HG03196 (cell line): ENCODE measurements around the gene CAMK1.
"Not testable (repeated sequence)": the region's sequence is repeated elsewhere in the genome, so short reads cannot be mapped to it uniquely, and the experiment has no call there.

Experiments
- ATAC-seq: cut with Tn5 transposase; IDR thresholded peaks from one replicate; pipeline ENCODE4 v1.9.1; 2021; ENCODE audit not compliant: unreplicated experiment

The CAMK1 gene

DNA sequence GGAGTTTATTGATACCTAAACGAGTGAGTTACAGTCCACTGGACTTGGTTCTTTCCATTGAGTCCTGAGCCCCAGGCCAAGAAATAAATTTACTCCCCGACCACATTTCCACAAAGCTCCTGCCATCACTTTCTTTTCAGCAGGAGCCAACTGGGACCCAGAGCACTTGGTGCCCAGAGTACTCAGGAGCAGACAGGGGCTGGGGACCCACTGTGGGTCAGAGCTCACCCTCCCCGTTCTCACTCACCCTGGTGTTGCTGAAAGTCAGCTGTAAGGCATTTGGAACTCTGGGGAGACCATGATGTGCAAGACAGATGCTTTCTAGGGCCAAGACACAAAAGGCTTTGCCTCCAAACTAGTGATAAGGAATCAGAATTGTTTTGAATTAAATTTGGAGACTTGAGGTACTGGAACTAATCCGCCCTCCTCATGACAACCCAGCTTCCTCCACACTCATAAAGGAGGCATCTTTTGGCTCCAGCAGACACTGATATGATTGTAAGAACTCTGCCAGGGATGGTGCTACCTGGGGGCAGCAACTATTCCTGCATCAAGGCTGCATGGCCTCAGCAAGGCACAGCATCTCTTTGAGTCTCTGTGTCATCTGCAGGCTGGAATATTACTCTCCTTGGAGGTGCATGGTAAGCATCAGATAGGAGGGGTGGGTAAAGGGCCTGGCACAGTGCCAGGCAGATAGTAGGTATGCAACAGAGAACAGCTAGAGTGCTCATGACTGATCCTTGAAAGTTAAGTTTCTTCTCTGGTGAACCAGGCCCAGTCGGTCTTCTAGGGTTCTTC is 7.3 kb upstream of the CAMK1 start:
- ATAC-seq: no peak

DNA sequence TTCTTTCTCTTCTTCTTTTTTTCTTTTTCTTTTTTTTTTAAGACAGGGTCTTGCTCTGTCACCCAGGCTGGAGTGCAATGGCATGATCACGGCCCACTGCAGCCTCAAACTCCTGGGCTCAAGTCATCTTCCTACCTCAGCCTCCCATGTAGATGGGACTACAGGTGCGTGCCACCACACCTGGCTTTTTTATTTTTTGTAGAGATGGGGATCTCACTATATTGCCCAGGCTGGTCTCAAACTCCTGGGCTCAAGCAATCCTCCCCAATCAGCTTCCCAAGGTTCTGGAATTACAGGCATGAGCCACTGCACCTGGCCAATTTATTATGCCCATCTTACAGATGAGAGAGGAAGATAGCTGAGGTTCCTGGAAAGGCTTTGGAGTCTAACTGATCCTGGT is 1.3 kb upstream of the CAMK1 start:
- ATAC-seq: not testable (repeated sequence)

DNA sequence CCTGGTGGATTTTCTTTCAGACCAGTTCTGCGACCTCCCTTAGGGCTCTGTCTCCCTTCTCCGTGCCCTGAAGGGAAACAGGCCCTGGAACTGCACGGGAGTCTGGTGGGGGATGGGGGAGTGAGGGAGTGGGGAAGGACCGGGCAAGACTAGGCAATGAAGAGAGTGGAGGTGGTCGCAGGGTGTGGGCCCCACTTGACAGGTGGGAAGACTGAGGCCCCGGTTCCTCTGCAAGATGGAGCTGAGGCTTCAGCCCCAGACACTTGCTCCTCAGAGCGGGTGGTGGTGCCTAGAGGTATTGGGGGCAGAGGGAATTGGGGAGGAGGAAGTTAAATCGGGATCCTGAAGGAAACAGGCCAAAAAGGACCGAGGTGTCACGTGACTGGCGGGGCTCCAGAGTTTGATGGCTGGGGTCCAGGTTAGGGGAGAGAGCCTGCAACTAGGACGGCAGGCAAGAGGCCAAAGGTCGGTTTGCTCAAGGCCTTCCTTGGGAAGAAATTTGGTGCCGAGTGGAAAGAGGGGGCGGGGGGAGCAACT is 597 bp upstream of the CAMK1 start:
- ATAC-seq: no peak

GRCh38 chr3:9769012-9769411 is 735 bp downstream of the CAMK1 start:
- no peak for ATAC-seq

GRCh38 chr3:9768141-9768775 is 1.5 kb downstream of the CAMK1 start:
- no peak for ATAC-seq

- ATAC-seq: no peak
Measured at GRCh38 chr3:9767418-9767817, 2.3 kb downstream of the CAMK1 start.

GRCh38 chr3:9765865-9766264 is 3.9 kb downstream of the CAMK1 start:
- no peak for ATAC-seq

DNA sequence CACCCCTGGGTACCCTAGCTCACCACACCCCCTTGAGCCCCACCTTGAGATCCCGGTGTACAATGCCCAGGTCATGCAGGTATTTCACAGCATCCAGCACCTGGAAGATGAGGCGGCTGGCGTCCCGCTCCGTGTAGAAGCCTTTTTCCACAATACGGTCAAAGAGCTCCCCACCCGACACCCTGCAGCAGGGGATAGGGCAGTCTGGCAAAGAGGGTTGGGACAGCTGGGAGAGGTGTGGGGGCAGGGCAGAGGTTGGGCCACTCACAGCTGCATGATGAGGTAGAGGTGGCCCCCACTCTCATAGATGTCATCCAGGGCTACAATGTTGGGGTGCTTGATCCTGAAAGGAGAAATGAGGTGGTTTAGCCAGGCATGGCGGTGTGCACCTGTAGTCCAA is 6.9 kb downstream of the CAMK1 start:
- no peak for ATAC-seq

DNA sequence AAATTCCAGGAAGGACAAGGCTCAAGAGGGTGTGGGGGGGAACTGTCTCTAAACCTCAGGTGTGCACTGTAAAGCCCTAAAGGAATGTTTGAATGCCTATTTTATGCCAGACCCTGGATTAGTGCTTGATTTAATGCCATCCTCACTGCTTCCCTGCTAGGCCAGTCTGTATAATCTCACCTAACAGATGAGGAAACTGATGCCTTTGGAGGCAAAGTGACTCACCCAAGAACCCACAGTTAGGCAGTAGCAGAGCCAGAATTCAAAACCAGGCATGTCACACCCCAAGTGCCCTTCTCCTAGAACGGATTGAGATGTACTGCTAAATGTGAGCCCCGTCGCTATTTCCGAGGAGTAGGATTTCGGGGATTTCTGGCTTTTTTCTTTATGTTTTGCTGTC is 7.8 kb downstream of the CAMK1 start:
- no peak for ATAC-seq

DNA sequence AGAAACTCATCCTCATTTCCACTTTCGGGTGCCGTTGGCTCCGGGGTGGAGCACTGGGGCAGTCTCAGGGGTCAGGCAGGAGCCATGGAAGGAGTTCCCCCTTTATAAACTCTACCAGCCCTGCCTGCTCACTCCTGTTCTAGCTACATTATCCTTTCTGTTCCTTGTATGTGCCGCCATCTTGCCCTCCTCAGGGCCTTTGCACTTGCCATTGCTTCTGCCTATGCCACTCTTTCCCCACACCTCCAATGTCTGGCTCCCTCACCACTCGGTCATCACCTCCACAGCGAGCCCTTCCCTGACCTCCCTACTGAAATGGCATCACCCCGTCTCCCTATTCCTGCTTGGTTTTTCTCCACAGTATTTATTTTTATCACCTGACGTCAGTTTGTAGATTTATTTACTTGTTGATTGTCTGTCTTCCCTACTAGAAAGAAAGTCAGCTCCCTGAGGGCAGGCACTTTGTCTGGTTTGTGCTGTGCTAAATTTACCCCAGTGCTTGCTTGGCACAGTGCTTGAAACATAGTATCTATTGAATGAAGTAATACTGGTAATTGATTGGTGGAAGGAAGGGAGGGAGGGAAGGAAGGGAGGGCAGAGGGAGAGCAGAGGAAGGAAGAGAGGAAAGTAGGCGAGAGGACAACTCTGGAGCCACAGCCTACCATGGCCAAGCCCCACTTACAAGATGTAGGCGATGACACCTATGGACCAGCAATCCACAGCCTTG is 8.8 kb downstream of the CAMK1 start:
- ATAC-seq: no peak

DNA sequence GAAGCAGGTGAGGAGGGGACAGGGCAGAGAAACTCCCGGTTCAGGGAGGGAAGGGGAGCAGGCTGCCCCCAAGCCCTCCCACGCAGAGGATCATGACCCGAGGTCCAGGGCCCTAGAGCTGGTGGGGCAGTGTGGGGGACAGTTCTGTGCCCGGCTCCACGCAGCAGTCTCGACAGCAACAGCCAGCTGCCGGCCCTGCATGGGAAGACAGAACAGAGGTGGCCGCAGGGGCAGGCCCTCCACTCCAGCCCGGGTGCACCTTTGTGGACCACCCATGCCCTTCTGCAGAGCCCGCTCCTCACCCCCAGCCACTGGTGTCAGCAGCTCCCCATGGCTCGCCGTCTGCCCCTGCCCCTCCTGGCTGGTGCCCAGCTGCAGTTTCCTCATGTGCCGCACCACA is 12.3 kb downstream of the CAMK1 start:
- ATAC-seq: no peak

- ATAC-seq: no peak
Measured at GRCh38 chr3:9754678-9755077, 15.1 kb downstream of the CAMK1 start.

DNA sequence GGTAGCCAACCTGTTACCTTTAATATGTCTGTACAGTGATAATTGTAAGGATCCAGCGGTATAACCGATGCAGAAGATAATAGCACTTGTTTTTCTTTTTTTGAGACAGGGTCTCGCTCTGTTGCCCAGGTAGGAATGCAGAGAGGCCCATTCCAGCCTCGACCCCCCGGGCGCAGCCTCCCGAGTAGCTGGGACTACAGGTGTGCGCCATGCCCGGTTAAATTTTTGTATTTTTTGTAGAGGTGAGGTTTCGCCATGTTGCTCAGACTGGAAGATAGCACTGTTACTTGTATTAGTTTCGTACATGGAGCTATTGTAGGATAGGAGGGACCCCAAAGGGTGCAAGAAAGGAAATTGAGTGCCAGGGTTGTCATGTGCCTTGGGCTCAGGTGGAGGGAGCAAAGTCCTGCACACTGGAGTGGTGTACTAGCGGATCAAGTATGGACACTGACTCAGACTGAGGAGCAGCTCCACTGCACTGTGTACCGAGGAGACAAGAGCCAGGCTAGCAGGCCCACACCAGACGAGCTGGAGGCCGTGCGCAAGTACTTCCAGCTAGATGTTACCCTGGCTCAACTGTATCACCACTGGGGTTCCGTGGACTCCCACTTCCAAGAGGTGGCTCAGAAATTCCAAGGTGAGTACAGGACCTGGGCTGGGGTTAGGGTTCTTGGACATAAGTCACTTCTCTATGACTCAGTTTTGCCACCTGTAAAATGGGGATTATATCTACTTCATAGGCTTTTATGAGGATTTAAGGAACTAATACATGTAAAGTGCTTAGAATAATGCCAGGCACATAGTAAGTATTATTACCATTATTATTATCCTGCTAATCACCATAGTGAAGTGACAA is 19.0 kb downstream of the CAMK1 start:
- ATAC-seq: no peak

DNA sequence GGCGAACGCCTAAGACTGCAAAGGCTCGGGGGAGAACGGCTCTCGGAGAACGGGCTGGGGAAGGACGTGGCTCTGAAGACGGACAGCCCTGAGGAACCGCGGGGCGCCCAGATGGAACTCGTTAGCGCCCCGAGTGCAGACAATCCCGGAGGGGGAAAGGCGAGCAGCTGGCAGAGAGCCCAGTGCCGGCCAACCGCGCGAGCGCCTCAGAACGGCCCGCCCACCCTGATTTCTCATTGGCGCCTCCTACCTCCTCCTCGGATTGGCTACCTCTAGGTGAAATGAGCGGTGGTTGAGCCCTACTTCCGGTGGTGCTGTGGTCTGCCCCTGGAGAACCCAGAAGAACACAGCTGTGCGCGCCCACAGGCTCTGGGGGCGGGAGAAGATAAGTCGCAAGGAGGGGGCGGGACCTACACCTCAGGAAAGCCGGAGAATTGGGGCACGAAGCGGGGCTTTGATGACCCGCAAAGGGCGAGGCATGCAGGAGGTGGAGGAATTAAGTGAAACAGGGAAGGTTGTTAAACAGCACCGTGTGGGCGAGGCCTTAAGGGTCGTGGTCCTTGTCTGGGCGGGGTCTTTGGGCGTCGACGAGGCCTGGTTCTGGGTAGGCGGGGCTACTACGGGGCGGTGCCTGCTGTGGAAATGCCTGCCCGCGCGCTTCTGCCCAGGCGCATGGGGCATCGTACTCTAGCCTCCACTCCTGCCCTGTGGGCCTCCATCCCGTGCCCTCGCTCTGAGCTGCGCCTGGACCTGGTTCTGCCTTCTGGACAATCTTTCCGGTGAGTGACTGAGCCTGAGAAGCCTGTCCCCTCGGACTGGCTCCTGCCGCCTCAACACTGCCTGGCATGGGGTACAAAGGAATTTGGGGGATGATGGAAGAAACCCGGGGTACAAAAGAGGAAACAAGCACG is 19.8 kb downstream of the CAMK1 start, which contains the start of gene OGG1:
OGG1 (plus strand) TSS at position 308 of the 911 bp plus-strand sequence; CDS start at position 643, 335 bp downstream.
- ATAC-seq: peak; percentile 84

DNA sequence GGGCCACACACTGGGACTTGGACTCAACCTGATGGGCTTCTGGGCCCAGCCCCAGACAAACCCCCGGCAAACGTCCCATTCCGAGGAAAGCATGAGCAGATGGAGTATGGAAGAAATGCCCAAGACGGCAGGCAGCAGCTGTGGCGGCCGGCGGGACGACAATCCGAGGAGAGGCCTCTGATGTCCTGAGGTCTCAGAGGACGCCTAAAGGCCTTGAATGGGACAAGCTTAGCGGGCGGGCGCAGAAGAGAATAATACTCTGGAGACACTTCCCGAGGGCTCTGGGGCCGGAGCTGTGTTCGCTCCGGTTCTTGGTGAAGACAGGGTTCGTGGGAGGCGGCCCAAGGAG is 20.5 kb downstream of the CAMK1 start:
- no peak for ATAC-seq

DNA sequence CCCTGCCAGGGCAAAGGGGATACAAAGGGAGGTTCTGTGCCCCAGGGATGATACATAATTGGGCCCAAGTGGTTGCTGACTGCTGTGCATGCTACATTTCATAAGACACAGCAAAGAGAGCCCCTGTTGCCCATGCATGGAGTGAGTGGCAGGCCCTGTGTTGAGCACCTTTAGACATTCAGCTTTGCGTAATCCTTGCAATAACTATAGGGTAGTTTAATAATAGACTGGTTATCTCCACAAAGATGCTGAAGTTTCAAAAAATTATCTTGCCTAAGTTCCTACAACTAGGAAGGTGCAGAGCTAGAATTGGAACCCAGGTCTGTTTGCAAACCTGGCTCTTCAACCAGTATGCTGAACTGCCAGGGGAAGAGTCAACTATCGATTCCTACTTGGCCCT is 21.7 kb downstream of the CAMK1 start:
- no peak for ATAC-seq

DNA sequence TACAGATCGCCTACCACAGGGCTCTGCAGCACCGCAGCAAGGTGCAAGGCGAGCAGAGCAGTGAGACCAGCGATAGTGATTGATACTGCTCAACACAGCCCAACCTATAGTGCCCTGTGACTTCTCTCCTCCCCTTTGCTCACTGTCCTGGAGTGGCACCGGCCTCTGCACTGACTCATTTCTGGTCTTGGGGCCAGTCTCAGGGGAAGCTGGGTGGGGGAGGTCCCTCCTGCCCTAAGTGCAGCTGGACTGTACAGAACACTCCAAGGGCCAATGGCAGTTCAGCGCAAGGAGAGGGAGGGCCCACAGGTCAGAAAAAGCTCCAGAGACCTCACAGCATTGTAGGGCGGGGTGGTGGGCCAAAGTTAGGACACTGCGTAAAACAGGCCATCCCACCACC is 22.5 kb downstream of the CAMK1 start:
- no peak for ATAC-seq

DNA sequence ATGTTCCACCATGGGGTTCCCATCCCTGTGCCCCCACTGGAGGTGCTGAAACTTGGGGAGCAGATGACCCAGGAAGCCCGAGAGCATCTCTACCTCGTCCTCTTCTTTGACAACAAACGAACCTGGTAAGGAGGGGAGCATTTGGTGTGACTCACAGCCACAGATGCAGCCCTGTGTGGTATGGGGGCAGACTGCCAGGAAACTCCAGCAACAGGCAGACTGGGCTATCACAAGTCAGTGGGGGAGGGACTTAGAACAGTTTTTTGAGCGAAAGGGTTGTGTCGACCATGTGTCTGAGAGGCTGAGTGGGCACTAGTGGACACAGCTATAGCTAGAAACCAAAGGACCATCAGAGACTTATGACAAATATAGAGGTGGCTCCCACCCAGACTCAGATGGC is 23.4 kb downstream of the CAMK1 start:
- no peak for ATAC-seq

- no peak for ATAC-seq
Measured at GRCh38 chr3:9745521-9745920, 24.2 kb downstream of the CAMK1 start.

DNA sequence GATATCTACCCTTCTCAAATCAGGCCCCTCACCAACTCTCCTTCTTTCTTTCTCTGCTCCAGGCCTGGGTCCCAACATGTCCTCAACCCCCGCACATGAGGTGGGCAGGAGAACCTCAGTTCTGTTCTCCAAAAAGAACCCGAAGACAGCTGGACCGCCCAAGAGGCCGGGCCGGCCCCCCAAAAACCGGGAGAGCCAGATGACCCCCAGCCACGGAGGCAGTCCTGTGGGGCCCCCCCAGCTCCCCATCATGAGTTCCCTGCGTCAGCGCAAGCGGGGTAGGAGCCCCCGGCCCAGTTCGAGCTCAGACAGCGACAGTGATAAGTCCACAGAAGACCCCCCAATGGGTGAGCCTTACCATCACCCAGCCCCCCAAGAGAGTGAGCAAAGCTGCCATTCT is 25.6 kb downstream of the CAMK1 start:
- no peak for ATAC-seq
